ENCODE measurements around the gene LIM2. TPM values are rescaled to one million over a fixed set of nuclear protein-coding genes. Genes with fewer than 3 reads are reported as not detected.
"Not testable (repeated sequence)": the region's sequence is repeated elsewhere in the genome, so short reads cannot be mapped to it uniquely, and the experiment has no call there.

The LIM2 gene
- total RNA-seq, 1 donor from 2014 or later: not detected

DNA sequence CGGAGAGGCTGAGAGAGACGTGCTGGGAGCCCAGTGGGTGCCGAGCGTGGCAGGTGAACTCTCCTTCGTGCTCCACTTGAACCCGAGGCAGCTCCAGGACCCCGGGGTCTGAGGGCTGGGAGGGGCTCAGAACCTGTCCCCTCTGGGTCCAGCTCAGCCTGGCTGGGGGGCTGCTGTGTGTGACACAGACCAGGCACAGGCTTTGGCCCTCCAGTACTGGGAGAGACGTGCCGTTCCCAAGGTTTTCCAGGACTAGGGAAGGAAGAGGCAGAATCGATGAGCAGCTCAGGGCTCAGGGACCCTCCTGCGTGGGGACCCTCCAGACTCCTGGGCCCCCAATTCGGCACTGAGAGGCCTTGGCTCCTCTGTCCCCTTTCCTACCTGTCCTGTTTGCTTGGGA is 27.4 kb upstream of the LIM2 start:
- Mint-ChIP-seq H3K9me3 (no peaks in the 10 kb centered on the region), H3K4me3 (no peak overlapping the region), H3K36me3 (no peaks in the 10 kb centered on the region), H3K27me3 (ENCODE audit: low read depth) (peaks cover 14% of the 10 kb centered on the region), H3K4me1 (no peaks in the 10 kb centered on the region), H3K27ac (no peak overlapping the region)
- TF ChIP-seq, protein P1, sequence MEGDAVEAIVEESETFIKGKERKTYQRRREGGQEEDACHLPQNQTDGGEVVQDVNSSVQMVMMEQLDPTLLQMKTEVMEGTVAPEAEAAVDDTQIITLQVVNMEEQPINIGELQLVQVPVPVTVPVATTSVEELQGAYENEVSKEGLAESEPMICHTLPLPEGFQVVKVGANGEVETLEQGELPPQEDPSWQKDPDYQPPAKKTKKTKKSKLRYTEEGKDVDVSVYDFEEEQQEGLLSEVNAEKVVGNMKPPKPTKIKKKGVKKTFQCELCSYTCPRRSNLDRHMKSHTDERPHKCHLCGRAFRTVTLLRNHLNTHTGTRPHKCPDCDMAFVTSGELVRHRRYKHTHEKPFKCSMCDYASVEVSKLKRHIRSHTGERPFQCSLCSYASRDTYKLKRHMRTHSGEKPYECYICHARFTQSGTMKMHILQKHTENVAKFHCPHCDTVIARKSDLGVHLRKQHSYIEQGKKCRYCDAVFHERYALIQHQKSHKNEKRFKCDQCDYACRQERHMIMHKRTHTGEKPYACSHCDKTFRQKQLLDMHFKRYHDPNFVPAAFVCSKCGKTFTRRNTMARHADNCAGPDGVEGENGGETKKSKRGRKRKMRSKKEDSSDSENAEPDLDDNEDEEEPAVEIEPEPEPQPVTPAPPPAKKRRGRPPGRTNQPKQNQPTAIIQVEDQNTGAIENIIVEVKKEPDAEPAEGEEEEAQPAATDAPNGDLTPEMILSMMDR (IDR thresholded peaks at IDR 0.05; ENCODE audit: unreplicated experiment): no peak
- DNase-seq (ENCODE audit: low spot score in 2 of 2, unreplicated experiment in 2 of 2): no peak

DNA sequence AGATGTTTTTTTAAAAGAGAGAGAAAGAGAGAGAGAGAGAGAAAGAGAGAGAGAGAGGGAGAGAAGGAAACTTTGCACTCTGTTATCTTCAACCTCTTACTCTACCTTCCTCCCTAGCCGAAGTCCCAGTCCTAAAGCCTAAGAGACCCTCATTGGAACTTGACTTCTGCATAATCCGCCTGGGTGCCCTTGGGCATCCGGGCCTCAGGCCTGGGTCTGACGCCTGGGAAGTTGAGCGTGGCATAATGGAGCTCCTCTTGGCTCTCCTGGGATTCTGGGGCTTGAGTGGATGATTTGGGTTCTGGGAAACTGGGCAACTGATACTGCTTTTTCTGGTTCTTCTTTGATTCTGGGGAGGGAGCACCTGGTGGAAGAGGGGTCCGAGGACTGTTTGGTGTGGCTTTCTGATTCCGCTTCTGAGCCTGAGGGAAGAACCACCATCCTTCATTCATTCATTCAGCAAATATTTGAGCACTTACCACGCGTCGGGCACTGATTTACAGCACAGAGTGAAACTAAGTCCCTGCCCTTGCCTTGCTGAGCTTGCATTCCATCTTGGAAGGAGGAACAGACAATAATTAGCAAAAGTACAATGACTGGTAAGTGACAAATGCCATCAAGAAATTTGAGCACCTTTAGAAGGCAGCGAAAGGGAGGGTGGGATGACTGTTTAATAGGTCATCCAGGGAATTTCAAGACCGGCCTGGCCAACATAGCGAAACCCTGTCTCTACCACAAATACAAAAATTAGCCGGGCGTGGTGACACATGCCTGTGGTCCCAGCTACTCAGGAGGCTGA is 23.4 kb upstream of the LIM2 start:
- Mint-ChIP-seq H3K9me3 (no peaks in the 10 kb centered on the region), H3K27ac (no peak overlapping the region), H3K4me3 (no peak overlapping the region), H3K27me3 (ENCODE audit: low read depth) (no peaks in the 10 kb centered on the region), H3K4me1 (peaks cover 5% of the 10 kb centered on the region), H3K36me3 (no peaks in the 10 kb centered on the region)
- DNase-seq (ENCODE audit: low spot score in 2 of 2, unreplicated experiment in 2 of 2): no peak
- TF ChIP-seq, protein P1 (IDR thresholded peaks at IDR 0.05; ENCODE audit: unreplicated experiment): no peak

DNA sequence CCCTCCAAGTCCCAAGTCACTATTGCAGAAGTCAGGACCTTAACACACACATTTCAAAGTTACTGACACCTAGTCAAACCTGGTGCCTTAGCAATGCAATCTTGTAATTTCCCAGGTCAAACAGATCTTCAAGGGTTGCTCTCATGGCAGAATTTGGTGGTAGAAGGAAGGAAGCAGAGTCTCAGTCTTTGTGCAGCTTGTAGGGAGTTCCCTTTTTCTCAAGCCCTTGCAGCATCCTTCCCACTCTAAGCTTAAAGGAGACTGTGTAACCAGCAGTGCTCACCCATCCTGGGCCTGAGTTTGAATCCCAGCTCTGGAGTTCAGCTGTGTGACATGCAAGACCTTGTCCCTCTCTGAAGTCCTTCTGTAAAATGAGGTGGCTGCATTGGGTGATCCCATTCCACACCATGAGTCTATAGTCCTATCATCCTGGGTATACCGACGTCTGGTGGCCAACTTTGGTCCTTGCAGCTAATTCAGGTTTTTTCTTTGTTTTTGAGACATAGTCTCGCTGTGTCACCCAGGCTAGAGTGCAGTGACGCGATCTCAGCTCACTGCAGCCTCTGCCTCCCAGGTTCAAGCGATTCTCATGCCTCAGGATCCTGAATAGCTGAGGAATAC is 19.8 kb upstream of the LIM2 start:
- TF ChIP-seq, protein P1 (IDR thresholded peaks at IDR 0.05; ENCODE audit: unreplicated experiment): no peak
- no peak for DNase-seq (ENCODE audit: low spot score in 2 of 2, unreplicated experiment in 2 of 2)
- no peak overlapping the region for H3K27ac Mint-ChIP-seq
- peaks cover 7% of the 10 kb centered on the region for H3K36me3 Mint-ChIP-seq
- no peak overlapping the region for H3K4me3 Mint-ChIP-seq
- H3K27me3 Mint-ChIP-seq (ENCODE audit: low read depth): no peaks in the 10 kb centered on the region
- peaks cover 5% of the 10 kb centered on the region for H3K4me1 Mint-ChIP-seq
- peaks cover 14% of the 10 kb centered on the region for H3K9me3 Mint-ChIP-seq

DNA sequence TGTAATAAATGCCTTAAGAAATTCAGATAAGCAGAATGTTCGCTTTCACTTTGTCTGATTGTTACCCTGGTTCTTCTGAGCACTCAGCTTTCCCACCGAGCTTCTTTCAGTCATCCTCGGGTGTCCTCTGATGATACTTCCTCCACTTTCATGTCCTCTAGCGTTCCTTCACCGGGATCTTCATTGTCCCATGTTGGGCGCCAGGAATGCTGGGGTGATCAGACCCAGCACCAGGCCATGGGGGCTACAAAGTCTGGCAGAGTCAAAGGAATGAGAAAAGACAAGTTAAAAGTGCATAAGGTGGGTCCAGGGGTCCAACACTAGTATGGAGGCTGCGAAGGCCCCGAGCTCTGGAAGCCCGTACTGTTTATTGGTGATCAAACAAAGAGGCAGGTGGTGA is 14.3 kb upstream of the LIM2 start:
- Mint-ChIP-seq H3K27me3 (ENCODE audit: low read depth) (no peaks in the 10 kb centered on the region), H3K36me3 (peaks cover 13% of the 10 kb centered on the region), H3K9me3 (peaks cover 48% of the 10 kb centered on the region), H3K4me3 (no peak overlapping the region), H3K4me1 (peaks cover 3% of the 10 kb centered on the region), H3K27ac (no peak overlapping the region)
- TF ChIP-seq, protein P1 (IDR thresholded peaks at IDR 0.05; ENCODE audit: unreplicated experiment): no peak
- no peak for DNase-seq (ENCODE audit: low spot score in 2 of 2, unreplicated experiment in 2 of 2)

DNA sequence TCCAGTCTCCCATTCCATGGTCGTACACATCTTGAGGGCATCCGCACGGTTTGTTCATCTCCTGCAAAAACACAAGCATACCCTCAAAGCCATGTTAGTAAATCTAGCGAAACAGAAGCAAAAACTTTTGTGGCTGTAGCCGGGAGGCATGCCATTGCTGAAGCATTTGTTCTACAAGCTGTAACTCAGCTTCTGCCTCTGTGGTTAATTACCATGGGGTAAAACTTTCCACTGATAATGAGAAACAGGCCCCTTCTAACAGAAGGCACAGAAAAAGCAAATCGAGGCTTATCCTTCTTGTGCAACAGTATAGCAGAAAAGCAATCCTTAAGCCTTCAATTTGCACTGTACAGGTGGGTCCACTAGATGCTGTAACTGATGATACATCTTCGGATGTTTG is 12.2 kb upstream of the LIM2 start:
- not testable (repeated sequence) for H3K27ac Mint-ChIP-seq; H3K4me1 Mint-ChIP-seq; H3K4me3 Mint-ChIP-seq; DNase-seq (ENCODE audit: low spot score in 2 of 2, unreplicated experiment in 2 of 2); H3K27me3 Mint-ChIP-seq (ENCODE audit: low read depth)
- peaks cover 13% of the 10 kb centered on the region for H3K36me3 Mint-ChIP-seq
- H3K9me3 Mint-ChIP-seq: peaks cover 45% of the 10 kb centered on the region

DNA sequence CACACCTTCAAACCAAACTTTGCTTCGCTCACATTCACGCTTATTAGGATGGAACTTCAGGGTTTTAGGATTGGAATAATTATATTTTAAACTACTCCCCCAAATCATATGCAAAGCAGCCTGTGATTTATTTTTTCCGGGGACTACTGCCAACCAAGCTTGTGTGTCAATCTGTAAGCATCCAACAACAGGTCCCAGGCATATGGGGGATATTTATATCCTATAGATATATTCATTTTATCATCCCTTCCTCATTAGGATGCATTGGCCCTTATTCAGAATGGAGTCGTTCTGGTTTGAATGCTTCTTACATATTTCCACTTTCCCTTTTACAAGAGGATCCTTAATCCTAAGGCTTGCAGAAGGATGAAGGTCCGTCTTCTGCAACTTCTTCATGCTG is 11.5 kb upstream of the LIM2 start:
- Mint-ChIP-seq H3K4me1 (peaks cover 10% of the 10 kb centered on the region), H3K36me3 (peaks cover 13% of the 10 kb centered on the region), H3K4me3 (no peak overlapping the region), H3K27ac (no peak overlapping the region), H3K9me3 (peaks cover 45% of the 10 kb centered on the region), H3K27me3 (ENCODE audit: low read depth) (no peaks in the 10 kb centered on the region)
- TF ChIP-seq, protein P1 (IDR thresholded peaks at IDR 0.05; ENCODE audit: unreplicated experiment): no peak
- DNase-seq (ENCODE audit: low spot score in 2 of 2, unreplicated experiment in 2 of 2): no peak

Measured in mesothelial cell of epicardium (in vitro differentiated cells).